GM23338 (cell line): ENCODE data around the gene ATP5ME. TPM values are rescaled to one million over a fixed set of nuclear protein-coding genes. Genes with fewer than 3 reads are reported as not detected.

Source experiments
- ATAC-seq: fragments of 200-7000 bp; cut with Tn5 transposase; 3 replicates; pipeline ENCODE4 v1.9.1; 2020
- DNase-seq: peaks from one replicate; pipeline ENCODE4 v3.0.0-alpha.2; 2015; ENCODE audit warnings: low spot score
- H2AFZ ChIP-seq: fragments of 200-600 bp; sonication (generic); 2 replicates; pipeline ENCODE4 v1.8.0; 2016; ENCODE audit warnings: antibody characterized with exemption, mild to moderate bottlenecking, moderate library complexity
- H3F3A ChIP-seq: fragments of 200-600 bp; sonication (generic); replicated peaks from 2 replicates; pipeline ENCODE4 v1.8.0; 2017; ENCODE audit warnings: antibody characterized with exemption, mixed run types, low read depth
- H3K27ac ChIP-seq: fragments of 200-600 bp; sonication (generic); 2 replicates; pipeline ENCODE4 v1.6.1; 2016; ENCODE audit warnings: low read depth
- H3K27me3 ChIP-seq: fragments of 200-600 bp; sonication (generic); 2 replicates; pipeline ENCODE4 v1.8.0; 2016; ENCODE audit warnings: mild to moderate bottlenecking, mixed run types, moderate library complexity; ENCODE audit not compliant: insufficient read depth
- H3K36me3 ChIP-seq: fragments of 200-600 bp; sonication (generic); 2 replicates; pipeline ENCODE4 v1.8.0; 2016; ENCODE audit warnings: mild to moderate bottlenecking; ENCODE audit not compliant: insufficient read depth
- H3K4me1 ChIP-seq: fragments of 200-600 bp; sonication (generic); 2 replicates; pipeline ENCODE4 v1.8.0; 2016; ENCODE audit warnings: mild to moderate bottlenecking, moderate library complexity; ENCODE audit not compliant: insufficient read depth
- H3K4me2 ChIP-seq: fragments of 200-600 bp; sonication (generic); 2 replicates; pipeline ENCODE4 v1.7.1; 2017; ENCODE audit warnings: mixed run types
- H3K4me3 ChIP-seq: fragments of 200-600 bp; sonication (generic); 2 replicates; pipeline ENCODE4 v1.6.1; 2016; ENCODE audit warnings: mixed run types
- H3K79me2 ChIP-seq: fragments of 200-600 bp; sonication (generic); replicated peaks from 2 replicates; pipeline ENCODE4 v1.8.0; 2017; ENCODE audit warnings: mild to moderate bottlenecking; ENCODE audit not compliant: insufficient read depth
- H3K9me2 ChIP-seq: fragments of 200-600 bp; sonication (generic); 2 replicates; pipeline ENCODE4 v1.8.0; 2017; ENCODE audit not compliant: insufficient read depth
- H4K20me1 ChIP-seq: fragments of 200-600 bp; sonication (generic); replicated peaks from 2 replicates; pipeline ENCODE4 v1.8.0; 2017; ENCODE audit warnings: mild to moderate bottlenecking; ENCODE audit not compliant: insufficient read depth
- H3K27ac Mint-ChIP-seq: 2 replicates; pipeline ENCODE4 v1.8.0; 2020; ENCODE audit warnings: inconsistent platforms, mild to moderate bottlenecking, moderate library complexity, mixed read lengths
- H3K27me3 Mint-ChIP-seq: 3 replicates; pipeline ENCODE4 v1.8.0; 2022; ENCODE audit warnings: low read depth, mild to moderate bottlenecking, moderate library complexity, mixed read lengths, inconsistent platforms; ENCODE audit not compliant: insufficient read depth, poor library complexity
- H3K36me3 Mint-ChIP-seq: 3 replicates; pipeline ENCODE4 v1.8.0; 2021; ENCODE audit warnings: low read depth, mild to moderate bottlenecking, inconsistent platforms, moderate library complexity, mixed read lengths
- H3K4me1 Mint-ChIP-seq: 3 replicates; pipeline ENCODE4 v1.8.0; 2020; ENCODE audit warnings: mild to moderate bottlenecking, inconsistent platforms, mixed read lengths
- H3K4me3 Mint-ChIP-seq: 3 replicates; pipeline ENCODE4 v1.8.0; 2021; ENCODE audit warnings: moderate library complexity, mild to moderate bottlenecking, inconsistent platforms, mixed read lengths
- H3K9me3 Mint-ChIP-seq: 3 replicates; pipeline ENCODE4 v1.8.0; 2020; ENCODE audit warnings: moderate library complexity, mild to moderate bottlenecking, inconsistent platforms, mixed read lengths
- CREB1 ChIP-seq: fragments of 250-450 bp; sonication (Bioruptor Pico); IDR thresholded peaks from 2 replicates; pipeline ENCODE4 v1.5.0; 2020; ENCODE audit warnings: low read depth, mild to moderate bottlenecking, moderate library complexity
- EZH2 ChIP-seq: fragments of 200-600 bp; sonication (generic); IDR thresholded peaks from one replicate; pipeline ENCODE4 v1.8.0; 2017; ENCODE audit warnings: antibody characterized with exemption, mild to moderate bottlenecking, low read depth; ENCODE audit not compliant: unreplicated experiment
- EZH2phosphoT487 ChIP-seq: fragments of 200-600 bp; sonication (generic); IDR thresholded peaks from one replicate; pipeline ENCODE4 v1.8.1; 2018; ENCODE audit warnings: antibody characterized with exemption; ENCODE audit not compliant: unreplicated experiment
- JUNB ChIP-seq: IDR thresholded peaks from one replicate; pipeline ENCODE4 v1.6.1; 2016; ENCODE audit warnings: antibody characterized with exemption; ENCODE audit not compliant: unreplicated experiment
- POLR2AphosphoS5 ChIP-seq: IDR thresholded peaks from 2 replicates; pipeline ENCODE4 v1.6.1; 2016; ENCODE audit warnings: antibody characterized with exemption, low read depth
- STAT1 ChIP-seq: IDR thresholded peaks from one replicate; pipeline ENCODE4 v1.6.1; 2016; ENCODE audit warnings: antibody characterized with exemption; ENCODE audit not compliant: unreplicated experiment
- ZNF114 ChIP-seq: fragments of 250-450 bp; sonication (Bioruptor Pico); IDR thresholded peaks from 2 replicates; pipeline ENCODE4 v1.5.0; 2020; ENCODE audit warnings: mild to moderate bottlenecking, moderate library complexity
- ZNF331 ChIP-seq: fragments of 250-450 bp; sonication (Bioruptor Pico); IDR thresholded peaks from 2 replicates; pipeline ENCODE4 v1.5.0; 2020; ENCODE audit warnings: low read depth, mild to moderate bottlenecking, moderate library complexity
- polyA plus RNA-seq: library from polyadenylated mRNA; unstranded; fragments of >200 nt; fragmentation: Nextera tagmentation; extraction: Ambion mirVana; gene quantifications from 2 replicates; pipeline ENCODE4 v1.2.1, GENCODE V29; 2016
- total RNA-seq: library from RNA; depleted of rRNA; stranded (reverse); fragments of >200 nt; shearing (Covaris generic); gene quantifications from 2 replicates; pipeline ENCODE4 v1.2.3, GENCODE V29; 2014
- TF ChIP-seq, protein P1 (sequence below): IDR thresholded peaks from one replicate; pipeline ENCODE4 v1.6.1; 2018; ENCODE audit warnings: antibody characterized with exemption; ENCODE audit not compliant: unreplicated experiment
- TF ChIP-seq, protein P2 (sequence below), 2 experiments: fragments of 200-600 bp in 1 of 2; sonication (generic) in 1 of 2; conservative IDR thresholded peaks; 2 replicates each; pipeline versions ENCODE4 v1.5.1 to v1.6.1; 2016 to 2017; ENCODE audit warnings: antibody characterized with exemption in 2 of 2, low read depth in 2 of 2, mild to moderate bottlenecking in 2 of 2, moderate library complexity in 1 of 2
- TF ChIP-seq, protein P3 (sequence below): IDR thresholded peaks from 2 replicates; pipeline ENCODE4 v1.6.1; 2016; ENCODE audit warnings: antibody characterized with exemption

ATP5ME gene
- total and polyA plus RNA-seq, 2 experiments from 2014 or later: 60.5 to 2,021 TPM

DNA sequence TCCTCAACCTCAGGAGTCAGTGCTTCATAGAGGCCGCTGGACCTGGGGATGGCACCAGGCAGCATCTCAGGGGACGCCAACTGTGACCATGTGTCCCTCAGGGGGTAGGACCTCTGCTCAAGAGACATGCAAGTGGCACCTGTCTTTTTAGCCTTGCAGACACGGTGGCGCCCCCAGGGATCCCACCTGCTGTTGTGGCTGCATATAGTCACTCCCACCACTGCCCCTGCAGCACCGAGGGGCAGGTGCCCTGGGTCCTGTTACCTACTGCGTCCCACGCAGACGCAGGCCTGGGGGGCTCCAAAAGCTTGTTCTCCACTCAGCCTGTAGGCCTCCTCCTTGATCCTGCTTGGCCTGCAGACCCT lies 2.8 kb upstream of the ATP5ME start:
- Histone ChIP-seq H2AFZ (no peak overlapping the region), H3K4me3 (no peak overlapping the region), H3K9me2 (no peaks in the 10 kb centered on the region), H4K20me1 (no peaks in the 10 kb centered on the region; the same call in 1 of the 2 replicates), H3K27ac (no peak overlapping the region), H3K79me2 (peaks cover 12% of the 10 kb centered on the region), H3K27me3 (no peaks in the 10 kb centered on the region), H3F3A (peaks cover 12% of the 10 kb centered on the region; the same call in 1 of the 2 replicates), H3K4me1 (peaks cover 6% of the 10 kb centered on the region), H3K4me2 (no peak overlapping the region), H3K36me3 (peaks cover 14% of the 10 kb centered on the region)
- Mint-ChIP-seq H3K27me3 (peaks cover 19% of the 10 kb centered on the region), H3K36me3 (peaks cover 18% of the 10 kb centered on the region), H3K9me3 (peaks cover 3% of the 10 kb centered on the region; the same call in 1 of the 3 replicates), H3K4me1 (peaks cover 9% of the 10 kb centered on the region), H3K27ac (no peak overlapping the region), H3K4me3 (no peak overlapping the region)
- DNase-seq (no peak), ATAC-seq (no peak)
- TF ChIP-seq, protein P1, sequence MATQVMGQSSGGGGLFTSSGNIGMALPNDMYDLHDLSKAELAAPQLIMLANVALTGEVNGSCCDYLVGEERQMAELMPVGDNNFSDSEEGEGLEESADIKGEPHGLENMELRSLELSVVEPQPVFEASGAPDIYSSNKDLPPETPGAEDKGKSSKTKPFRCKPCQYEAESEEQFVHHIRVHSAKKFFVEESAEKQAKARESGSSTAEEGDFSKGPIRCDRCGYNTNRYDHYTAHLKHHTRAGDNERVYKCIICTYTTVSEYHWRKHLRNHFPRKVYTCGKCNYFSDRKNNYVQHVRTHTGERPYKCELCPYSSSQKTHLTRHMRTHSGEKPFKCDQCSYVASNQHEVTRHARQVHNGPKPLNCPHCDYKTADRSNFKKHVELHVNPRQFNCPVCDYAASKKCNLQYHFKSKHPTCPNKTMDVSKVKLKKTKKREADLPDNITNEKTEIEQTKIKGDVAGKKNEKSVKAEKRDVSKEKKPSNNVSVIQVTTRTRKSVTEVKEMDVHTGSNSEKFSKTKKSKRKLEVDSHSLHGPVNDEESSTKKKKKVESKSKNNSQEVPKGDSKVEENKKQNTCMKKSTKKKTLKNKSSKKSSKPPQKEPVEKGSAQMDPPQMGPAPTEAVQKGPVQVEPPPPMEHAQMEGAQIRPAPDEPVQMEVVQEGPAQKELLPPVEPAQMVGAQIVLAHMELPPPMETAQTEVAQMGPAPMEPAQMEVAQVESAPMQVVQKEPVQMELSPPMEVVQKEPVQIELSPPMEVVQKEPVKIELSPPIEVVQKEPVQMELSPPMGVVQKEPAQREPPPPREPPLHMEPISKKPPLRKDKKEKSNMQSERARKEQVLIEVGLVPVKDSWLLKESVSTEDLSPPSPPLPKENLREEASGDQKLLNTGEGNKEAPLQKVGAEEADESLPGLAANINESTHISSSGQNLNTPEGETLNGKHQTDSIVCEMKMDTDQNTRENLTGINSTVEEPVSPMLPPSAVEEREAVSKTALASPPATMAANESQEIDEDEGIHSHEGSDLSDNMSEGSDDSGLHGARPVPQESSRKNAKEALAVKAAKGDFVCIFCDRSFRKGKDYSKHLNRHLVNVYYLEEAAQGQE: no peak
- TF ChIP-seq ZNF331 (CRISPR knock-in tag) (no peak), CREB1 (CRISPR knock-in tag) (no peak), EZH2phosphoT487 (no peak), POLR2AphosphoS5 (no peak), ZNF114 (CRISPR knock-in tag) (no peak), JUNB (no peak), EZH2 (no peak), STAT1 (no peak)
- TF ChIP-seq, protein P2, sequence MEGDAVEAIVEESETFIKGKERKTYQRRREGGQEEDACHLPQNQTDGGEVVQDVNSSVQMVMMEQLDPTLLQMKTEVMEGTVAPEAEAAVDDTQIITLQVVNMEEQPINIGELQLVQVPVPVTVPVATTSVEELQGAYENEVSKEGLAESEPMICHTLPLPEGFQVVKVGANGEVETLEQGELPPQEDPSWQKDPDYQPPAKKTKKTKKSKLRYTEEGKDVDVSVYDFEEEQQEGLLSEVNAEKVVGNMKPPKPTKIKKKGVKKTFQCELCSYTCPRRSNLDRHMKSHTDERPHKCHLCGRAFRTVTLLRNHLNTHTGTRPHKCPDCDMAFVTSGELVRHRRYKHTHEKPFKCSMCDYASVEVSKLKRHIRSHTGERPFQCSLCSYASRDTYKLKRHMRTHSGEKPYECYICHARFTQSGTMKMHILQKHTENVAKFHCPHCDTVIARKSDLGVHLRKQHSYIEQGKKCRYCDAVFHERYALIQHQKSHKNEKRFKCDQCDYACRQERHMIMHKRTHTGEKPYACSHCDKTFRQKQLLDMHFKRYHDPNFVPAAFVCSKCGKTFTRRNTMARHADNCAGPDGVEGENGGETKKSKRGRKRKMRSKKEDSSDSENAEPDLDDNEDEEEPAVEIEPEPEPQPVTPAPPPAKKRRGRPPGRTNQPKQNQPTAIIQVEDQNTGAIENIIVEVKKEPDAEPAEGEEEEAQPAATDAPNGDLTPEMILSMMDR (conservative IDR thresholded peaks at IDR 0.05; ENCODE audit: low read depth in 2 of 2): no peak
- TF ChIP-seq, protein P3, sequence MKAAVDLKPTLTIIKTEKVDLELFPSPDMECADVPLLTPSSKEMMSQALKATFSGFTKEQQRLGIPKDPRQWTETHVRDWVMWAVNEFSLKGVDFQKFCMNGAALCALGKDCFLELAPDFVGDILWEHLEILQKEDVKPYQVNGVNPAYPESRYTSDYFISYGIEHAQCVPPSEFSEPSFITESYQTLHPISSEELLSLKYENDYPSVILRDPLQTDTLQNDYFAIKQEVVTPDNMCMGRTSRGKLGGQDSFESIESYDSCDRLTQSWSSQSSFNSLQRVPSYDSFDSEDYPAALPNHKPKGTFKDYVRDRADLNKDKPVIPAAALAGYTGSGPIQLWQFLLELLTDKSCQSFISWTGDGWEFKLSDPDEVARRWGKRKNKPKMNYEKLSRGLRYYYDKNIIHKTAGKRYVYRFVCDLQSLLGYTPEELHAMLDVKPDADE: no peak
